Measurements from ENCODE around the gene WDR33.

GRCh38 chr2:127695491-127696472 lies 115.2 kb downstream of the WDR33 start:
- TF ChIP-seq CTCF (IDR thresholded peaks at IDR 0.05) = peak; percentile 35 to 55 (median 45)
- TF ChIP-seq POLR2A (IDR thresholded peaks at IDR 0.05) = no peak
